T follicular helper cell (primary cell): ENCODE results near the gene PCYT1B.
"Not testable (repeated sequence)": the region's sequence is repeated elsewhere in the genome, so short reads cannot be mapped to it uniquely, and the experiment has no call there.

Experiments used
- DNase-seq: peaks from one replicate; pipeline ENCODE4 v3.0.0-alpha.2; 2020; ENCODE audit warnings: low read depth

The PCYT1B gene

DNA sequence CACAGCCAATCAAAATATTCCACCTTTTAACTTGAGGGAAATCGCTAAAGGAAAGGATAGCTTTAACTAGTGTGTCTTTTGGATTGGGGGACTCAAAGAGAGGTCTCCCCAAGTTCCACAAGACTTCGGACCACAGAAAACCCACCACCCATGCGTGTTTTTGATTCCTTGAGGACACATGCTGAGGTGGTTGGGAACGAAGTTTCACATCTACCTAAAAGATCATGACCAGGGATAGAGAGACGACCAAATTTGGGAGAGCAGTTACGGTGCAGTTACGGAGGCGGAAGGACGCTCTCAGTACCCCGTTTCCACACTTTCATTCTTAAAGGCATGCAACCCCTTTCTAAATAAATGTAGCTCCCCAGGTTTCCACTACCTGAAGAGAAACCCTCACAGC, 1.1 kb downstream of the PCYT1B start:
- no peak for DNase-seq

DNA sequence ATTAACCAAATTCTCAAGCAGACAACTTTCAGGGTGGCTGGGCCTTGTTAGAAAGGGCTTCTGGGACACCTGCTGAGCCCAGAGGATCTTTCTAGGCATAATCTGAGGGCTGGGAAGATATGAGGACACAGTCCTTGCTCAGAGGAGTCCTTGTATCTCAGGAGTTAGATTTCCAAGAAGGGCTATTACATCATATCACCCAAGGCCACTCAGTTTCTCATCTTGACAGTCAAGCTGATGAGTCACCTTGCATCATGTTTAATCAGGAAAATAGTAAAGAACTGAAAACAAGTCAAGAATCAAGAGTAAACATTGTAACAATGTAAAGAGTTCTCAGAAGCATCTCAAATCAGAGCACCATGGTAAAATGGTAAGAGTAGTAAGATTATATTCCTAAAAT, 4.0 kb downstream of the PCYT1B start:
- no peak for DNase-seq

- DNase-seq, result no peak
Measured at GRCh38 chrX:24629701-24630100, 17.4 kb downstream of the PCYT1B start.

DNA sequence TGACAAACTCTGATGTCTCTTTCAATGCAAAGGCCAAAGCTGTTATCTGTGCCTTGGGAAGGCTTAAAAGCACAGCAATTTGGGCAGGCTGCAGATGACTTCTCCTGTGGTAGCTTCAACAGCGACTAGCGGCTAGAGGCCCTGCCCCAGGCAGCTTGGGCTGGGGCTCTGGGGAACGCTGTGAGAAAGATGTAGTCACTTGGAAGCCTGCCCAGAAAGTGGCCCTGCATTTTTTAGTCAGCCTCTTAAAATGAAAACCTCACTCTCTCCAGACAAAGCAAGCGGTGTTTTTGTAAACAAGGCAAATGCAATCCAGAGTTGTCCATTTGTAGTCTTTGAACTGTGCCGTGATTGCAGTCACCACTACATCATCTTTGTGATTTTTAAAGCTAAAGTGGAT, 27.5 kb downstream of the PCYT1B start:
- DNase-seq, result no peak

GRCh38 chrX:24610516-24610915, 36.6 kb downstream of the PCYT1B start:
- DNase-seq, result no peak

DNA sequence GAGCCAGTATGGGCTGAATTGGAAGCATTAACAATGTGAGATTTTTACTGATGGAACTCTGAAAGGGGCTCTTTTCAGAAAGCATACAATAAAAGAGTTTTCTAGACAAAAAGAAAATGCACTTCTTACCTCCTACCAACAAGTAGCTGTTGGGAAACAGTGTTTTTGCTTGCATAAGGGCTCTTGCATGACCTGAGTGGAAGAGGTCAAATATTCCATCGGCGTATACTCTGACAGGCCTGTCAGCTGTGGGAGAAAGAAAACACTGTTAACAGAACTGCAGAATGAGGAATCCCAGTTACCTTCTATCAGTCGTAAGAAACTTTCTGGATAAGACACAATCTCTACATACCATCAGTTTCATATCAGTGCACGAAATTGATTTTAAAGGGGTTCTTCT, 39.5 kb downstream of the PCYT1B start:
- no peak for DNase-seq

DNA sequence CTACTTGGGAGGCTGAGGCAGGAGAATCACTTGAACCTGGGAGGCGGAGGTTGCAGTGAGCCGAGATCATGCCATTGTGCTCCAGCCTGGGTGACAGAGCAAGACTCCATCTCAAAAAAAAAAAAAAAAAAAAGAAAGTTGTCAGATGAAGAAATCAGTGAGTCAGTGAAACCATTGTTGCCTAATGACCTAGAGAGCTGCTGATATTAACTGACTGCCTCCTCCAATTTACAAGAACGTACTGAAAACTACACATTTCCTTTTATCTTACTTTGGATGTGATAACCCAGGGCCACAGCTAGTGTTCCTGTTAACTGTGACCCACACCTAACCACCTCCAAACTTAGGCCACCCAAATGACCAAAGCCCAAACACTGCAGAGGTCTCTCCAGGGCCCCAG, 41.2 kb downstream of the PCYT1B start:
- DNase-seq, result not testable (repeated sequence)

DNA sequence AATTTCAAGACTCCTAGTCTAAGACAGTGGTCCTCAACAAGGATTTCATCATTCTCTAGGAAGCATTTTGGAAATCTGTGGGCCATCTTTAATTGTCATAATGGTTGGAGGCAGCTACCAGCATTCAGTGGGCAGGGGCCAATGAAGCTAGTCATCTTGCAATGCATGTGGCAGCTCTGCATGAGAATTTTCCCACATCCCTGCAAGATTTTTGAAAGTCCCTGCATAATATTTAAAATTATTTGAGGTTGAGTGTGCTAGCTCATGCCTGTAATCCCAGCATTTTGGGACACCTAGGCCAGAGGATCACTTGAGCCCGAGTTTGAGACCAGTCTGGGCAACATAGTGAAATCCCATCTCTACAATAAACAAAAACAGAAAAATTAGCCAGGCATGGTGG, 44.0 kb downstream of the PCYT1B start:
- no peak for DNase-seq

GRCh38 chrX:24601858-24602257, 45.3 kb downstream of the PCYT1B start:
- no peak for DNase-seq

DNA sequence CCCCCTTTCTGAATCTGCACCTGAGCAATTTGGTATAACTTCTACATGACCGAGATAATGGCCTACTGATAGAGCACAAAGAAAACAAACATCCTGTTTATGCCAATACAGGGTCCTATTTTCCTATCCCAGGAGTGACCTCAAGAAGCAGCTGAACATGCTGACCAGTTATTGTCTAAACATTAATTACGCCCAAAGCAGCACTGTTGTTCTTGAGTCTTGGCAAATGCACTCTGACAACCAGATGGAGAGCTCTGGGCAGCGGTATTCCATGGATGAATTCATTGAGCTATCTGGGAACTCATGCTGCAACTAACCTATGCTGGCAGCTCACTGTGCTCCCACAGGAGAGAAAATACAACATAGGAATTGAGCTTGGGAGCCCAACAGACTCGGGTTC, 52.6 kb downstream of the PCYT1B start:
- DNase-seq, result no peak

DNA sequence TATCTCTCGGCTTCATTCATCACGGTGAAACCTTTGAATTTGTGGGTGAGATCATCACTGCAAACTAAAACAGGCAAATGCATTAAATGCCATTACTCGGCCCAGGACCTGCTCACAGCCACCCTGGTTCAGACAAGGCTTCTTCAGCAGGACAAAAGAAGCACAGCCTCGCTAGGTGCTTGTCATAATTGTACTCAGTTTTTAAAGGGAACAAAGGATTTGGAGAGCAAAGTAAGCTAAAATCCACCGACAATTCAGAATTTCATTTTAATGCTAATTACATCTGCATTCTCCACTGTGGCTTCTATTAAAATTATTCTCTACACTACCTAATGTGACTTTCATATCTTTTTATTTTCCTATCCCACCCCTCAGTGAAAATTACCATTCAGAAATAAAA, 57.0 kb downstream of the PCYT1B start:
- no peak for DNase-seq

DNA sequence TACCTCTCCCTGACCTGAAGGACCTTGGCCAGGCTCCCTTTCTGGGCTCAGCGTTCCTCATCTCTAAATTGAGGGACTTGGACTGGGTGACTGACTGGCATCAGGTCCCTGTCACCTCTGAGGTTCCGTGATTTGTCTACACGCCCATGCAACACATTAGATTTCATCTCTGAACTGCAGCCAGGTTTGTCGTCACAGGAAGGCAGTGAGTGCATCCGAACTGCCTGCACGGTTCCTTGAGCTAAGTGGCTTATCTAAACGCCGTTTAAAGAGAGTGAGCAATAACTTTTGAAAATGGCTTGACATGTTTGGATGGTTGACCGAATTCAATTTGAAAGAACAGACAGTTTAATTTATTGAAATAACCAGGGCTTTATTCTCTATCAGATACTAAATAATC, 70.1 kb downstream of the PCYT1B start:
- DNase-seq, result no peak

DNA sequence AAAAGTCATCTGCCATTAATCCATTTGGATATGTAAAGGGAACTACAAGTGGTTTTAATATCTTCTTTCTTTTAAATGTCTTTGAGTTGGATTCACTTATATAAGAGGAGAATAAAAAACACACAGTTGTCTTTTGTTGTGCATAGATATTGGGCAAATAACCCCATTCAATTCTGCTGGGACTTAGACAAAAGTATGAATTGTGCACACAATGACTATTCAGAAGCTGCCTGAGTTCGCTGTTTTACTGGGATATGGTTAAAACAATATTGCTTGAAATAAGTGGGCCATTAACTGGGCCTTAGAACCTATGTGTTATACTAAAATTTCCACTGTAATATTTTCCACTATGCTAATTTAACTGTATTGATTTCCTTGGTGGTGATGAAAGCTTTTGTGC, 71.7 kb downstream of the PCYT1B start:
- no peak for DNase-seq

DNA sequence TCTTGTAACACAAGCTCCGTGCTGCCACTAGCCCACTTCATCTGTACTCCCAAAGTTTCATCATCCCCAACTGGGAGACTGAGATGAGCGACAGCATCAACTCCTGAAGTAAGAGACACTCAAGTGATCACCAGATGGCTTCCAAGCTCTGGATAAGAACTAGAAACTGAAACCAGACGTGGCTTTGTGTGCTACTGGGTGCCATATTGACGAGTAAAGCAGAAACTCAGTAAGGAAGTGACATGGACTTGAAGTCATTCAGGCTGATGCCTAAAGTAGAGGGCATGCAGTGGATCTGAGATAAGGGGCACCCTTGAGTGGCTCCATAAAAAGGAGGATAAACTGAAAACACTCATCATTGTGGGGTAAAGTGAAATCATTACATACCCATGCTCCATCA, 72.4 kb downstream of the PCYT1B start:
- no peak for DNase-seq

GRCh38 chrX:24567169-24567568, 80.0 kb downstream of the PCYT1B start:
- no peak for DNase-seq

DNA sequence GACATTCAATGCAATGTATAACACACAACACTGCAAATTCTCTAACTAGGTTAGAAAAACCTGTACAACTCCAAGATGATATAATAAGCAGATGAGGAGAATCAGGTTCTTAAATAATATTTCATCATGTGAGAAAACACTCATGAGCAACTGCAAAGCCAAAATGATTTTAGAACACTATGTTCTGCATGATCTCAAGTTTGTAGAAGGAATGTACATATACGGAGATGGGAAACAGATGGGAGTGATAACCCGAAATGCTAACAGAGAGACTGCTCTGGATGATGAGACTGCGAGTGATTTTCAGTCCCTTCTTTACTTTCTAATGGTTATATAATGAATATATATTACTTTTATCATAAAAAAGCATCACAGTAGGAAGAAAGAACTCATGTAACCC, 80.9 kb downstream of the PCYT1B start:
- no peak for DNase-seq

DNA sequence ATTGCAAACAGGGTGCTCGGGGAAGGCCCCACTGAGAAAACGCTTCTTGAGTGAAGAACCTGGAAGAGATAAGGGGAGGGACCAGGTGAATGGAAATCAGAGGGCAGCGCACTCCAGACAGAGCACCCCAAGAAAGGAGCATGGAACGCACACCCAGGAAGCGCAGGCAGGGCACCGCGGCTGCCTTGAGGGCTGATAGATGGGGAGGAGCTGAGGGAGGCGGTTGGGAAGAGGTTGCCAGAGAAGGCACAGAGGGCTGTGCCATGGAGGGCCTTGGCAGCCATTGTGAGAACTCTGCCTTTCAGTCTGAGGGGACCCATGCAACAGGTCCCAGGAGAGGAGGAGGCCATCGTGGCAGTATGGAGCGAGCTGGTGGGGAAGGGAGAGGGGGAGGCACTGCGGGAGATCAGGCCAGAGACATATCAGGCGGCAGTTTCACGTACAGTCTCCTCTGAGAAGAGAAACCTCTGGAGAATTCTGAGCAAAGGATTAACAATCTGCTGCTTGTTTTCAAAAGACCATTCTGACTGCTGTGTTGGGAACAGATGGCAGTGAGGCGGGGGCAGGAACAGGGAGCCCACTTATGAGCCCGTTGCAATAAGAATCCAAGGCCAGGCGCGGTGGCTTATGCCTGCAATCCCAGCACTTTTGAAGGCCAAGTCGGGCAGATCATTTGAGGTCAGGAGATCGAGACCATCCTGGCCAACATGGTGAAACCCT, 83.7 kb downstream of the PCYT1B start:
- no peak for DNase-seq

DNA sequence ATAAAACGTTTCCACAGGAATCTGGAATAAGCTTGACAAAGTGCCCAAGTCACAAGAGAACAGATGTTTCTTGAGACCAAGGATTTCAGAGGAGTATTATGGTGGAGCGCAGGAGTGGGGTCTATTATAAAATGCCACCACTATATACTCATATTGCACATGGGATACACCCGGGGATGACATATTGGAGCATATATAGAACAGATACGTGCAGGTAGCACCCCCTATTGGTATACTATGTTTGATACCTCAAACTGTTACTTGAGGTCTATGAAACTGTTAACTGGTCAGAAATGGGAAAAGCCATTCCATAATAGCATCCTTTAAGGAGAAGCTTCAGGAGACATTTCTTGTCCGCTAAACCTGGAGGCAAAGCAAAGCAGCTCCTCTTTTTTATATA, 86.0 kb downstream of the PCYT1B start:
- no peak for DNase-seq

DNA sequence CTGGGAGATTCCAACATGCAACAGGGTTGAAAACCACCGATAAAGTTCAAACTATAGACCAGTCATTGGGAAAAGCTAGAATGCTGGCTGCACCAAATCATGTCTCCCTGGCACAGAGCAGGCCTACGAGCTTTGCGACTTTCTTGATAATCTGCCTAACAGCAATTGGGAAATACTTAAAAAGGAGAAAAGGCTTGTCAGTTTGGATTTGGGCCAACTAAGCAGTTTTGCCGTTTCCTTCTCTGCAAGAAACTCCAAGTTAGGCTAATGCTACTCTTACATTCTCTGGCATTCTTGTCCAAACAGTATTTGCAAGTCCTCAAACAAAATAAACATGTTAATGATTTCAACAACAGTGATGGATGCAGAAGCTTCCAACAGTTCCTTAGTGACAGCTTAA, 94.1 kb downstream of the PCYT1B start:
- no peak for DNase-seq

DNA sequence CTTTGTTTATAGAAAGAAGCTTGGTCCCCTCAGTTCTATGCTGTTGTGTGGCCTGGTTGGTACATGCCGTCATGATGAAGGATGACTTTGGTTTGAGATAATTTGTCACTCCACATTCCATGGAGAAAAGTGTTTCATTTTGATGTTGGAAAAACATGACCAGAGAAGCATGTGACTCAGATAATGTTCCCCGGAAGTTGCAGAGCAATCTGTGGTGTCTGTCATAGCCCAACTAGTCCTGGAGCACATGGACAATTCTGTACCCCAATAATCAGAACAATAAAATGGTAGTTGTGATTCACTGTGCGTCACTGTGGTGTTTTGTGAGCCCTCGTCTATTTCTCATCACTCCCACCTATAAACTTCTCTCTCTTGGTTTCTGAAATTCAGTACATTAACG, 97.0 kb downstream of the PCYT1B start:
- no peak for DNase-seq

DNA sequence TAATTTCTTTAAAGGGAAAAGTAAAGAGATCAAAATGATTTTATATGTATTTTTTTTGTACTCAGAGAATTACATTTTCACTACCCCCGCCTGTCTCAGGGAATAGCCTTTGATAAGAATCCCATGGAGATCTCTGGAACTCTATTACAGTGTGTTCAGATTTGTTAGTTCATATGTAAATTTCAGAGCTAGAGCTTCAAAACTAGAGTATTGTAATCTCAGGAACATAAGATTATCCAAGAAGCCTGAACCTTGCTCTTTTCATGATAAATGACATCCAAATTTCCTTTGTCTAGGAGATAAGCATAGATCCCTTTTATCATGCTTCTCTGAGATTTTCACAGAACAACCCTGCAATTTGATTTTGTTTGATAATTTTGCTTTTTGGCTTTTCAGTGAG, 99.2 kb downstream of the PCYT1B start:
- DNase-seq, result no peak

DNA sequence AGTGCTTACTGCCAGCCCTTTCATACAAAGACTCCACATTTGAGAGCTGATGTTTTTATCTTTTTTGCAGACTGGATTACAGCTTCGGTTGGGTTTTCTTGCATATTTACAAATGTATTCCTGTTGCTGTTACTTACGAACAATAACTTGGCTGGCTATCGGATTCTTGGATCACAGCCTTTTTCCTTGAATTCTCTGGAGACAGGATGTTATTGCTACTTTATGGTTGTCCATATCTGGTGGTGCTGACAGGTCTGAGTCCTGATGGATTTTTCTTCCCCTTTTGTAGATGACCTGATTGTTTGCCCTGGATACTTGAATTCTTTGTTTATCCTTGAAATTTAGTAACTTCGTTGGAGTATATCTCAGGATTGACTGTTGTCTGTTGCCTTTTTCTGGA, 104.4 kb downstream of the PCYT1B start:
- DNase-seq, result no peak

- no peak for DNase-seq
Measured at GRCh38 chrX:24536551-24536950, 110.6 kb downstream of the PCYT1B start.

DNA sequence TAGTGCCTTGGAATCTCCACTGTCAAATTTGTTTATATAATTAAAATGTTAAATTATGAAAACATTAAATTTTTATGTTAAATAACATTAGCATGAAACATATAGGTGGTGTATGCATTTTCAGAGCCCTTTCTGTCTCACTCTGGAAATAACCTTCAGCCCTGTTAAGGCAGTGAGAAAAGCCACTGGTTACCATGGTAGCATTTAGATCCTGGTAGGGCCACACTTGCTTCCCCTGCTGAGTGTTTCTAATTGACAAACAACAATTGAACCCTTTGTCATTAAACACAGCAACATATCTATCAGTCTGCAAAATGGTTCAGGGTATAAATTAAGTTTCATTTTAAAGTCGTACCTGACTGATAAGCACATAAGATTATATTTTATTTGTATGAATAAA, 118.5 kb downstream of the PCYT1B start:
- no peak for DNase-seq

- no peak for DNase-seq
Measured at GRCh38 chrX:24526616-24527015, 120.5 kb downstream of the PCYT1B start.
